ENCODE measurements around the gene TBC1D22A.

Gene TBC1D22A

GRCh38 chr22:46993633-46994032, 231.2 kb downstream of the TBC1D22A start:
- DNase-seq (ENCODE audit: low read depth, low spot score) = no peak

GRCh38 chr22:46994265-46994664, 231.8 kb downstream of the TBC1D22A start:
- DNase-seq (ENCODE audit: low read depth, low spot score) = no peak

- DNase-seq (ENCODE audit: low read depth, low spot score) = no peak
These were observed 232.5 kb downstream of the TBC1D22A start for GRCh38 chr22:46994983-46995382.

- DNase-seq (ENCODE audit: low read depth, low spot score) = no peak
These were observed 233.3 kb downstream of the TBC1D22A start for GRCh38 chr22:46995501-46996360.

GRCh38 chr22:46996595-46997310, 234.3 kb downstream of the TBC1D22A start:
- DNase-seq (ENCODE audit: low read depth, low spot score) = no peak

GRCh38 chr22:46997311-46997970, 235.0 kb downstream of the TBC1D22A start:
- DNase-seq (ENCODE audit: low read depth, low spot score) = no peak

GRCh38 chr22:46998331-46998730, 235.9 kb downstream of the TBC1D22A start:
- DNase-seq (ENCODE audit: low read depth, low spot score) = no peak

GRCh38 chr22:47000256-47000655, 237.8 kb downstream of the TBC1D22A start:
- no peak for DNase-seq (ENCODE audit: low read depth, low spot score)

- DNase-seq (ENCODE audit: low read depth, low spot score) = no peak
These were observed 238.4 kb downstream of the TBC1D22A start for GRCh38 chr22:47000888-47001287.

GRCh38 chr22:47001288-47001687, 238.8 kb downstream of the TBC1D22A start:
- DNase-seq (ENCODE audit: low read depth, low spot score) = no peak

- DNase-seq (ENCODE audit: low read depth, low spot score) = no peak
These were observed 240.2 kb downstream of the TBC1D22A start for GRCh38 chr22:47002692-47003091.

- no peak for DNase-seq (ENCODE audit: low read depth, low spot score)
These were observed 243.3 kb downstream of the TBC1D22A start for GRCh38 chr22:47005506-47006408.

GRCh38 chr22:47006433-47006832, 244.0 kb downstream of the TBC1D22A start:
- no peak for DNase-seq (ENCODE audit: low read depth, low spot score)

GRCh38 chr22:47006869-47007268, 244.4 kb downstream of the TBC1D22A start:
- no peak for DNase-seq (ENCODE audit: low read depth, low spot score)

- DNase-seq (ENCODE audit: low read depth, low spot score) = no peak
These were observed 245.0 kb downstream of the TBC1D22A start for GRCh38 chr22:47007496-47007895.

GRCh38 chr22:47008208-47008885, 245.9 kb downstream of the TBC1D22A start:
- DNase-seq (ENCODE audit: low read depth, low spot score) = no peak

- DNase-seq (ENCODE audit: low read depth, low spot score) = no peak
These were observed 247.1 kb downstream of the TBC1D22A start for GRCh38 chr22:47009304-47010101.

GRCh38 chr22:47010211-47010610, 247.8 kb downstream of the TBC1D22A start:
- no peak for DNase-seq (ENCODE audit: low read depth, low spot score)

- DNase-seq (ENCODE audit: low read depth, low spot score) = no peak
These were observed 248.8 kb downstream of the TBC1D22A start for GRCh38 chr22:47011131-47011858.
